ENCODE data around the gene PDP2. TPM values are rescaled to one million over a fixed set of nuclear protein-coding genes. Genes with fewer than 3 reads are reported as not detected.

The PDP2 gene
- total RNA-seq, 1 experiment from 2014 or later, result 42.0 TPM

DNA sequence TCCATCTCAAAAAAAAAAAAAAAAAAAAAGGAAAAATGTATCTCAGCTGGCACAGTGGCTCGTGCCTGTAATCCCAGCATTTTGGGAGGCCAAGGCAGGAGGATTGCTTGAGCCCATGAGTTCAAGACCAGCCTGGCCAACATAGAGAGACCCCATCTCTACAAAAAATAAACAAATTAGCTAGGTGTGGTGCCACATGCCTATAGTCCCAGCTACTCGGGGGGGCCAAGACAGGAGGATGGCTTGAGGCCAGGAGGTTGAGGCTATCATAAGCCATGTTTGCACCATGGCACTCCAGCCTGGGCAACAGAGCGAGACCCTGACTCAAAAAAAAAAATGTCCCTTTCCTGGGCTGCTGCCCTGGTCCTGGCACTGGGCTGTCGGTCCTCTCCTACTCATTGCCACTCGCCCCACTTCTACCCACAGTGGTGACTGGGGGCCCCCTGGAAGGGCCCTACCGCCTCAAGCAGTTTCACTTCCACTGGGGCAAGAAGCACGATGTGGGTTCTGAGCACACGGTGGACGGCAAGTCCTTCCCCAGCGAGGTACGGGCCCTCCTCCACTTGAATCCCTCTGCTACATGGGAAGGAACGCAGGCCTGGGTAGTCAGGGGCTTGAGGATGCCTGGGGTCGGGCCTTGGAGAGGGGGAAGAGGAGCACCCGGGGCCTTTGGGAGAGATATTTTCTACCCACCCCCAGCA, 30.1 kb upstream of the PDP2 start:
- Histone ChIP-seq H3K27ac (ENCODE audit: low read depth, low read length, poor library complexity, severe bottlenecking) (no peak overlapping the region), H3K27me3 (replicated peaks; ENCODE audit: insufficient read depth, low read depth, low read length, poor library complexity) (peaks cover 2% of the 10 kb centered on the region), H3K9me3 (ENCODE audit: low read depth, low read length, poor library complexity, severe bottlenecking) (no peaks in the 10 kb centered on the region), H3K4me3 (ENCODE audit: low read depth, low read length, poor library complexity, severe bottlenecking) (no peak overlapping the region), H3K4me1 (ENCODE audit: insufficient read depth, low read length, poor library complexity, severe bottlenecking) (peaks cover 7% of the 10 kb centered on the region), H3K36me3 (ENCODE audit: insufficient read depth, low read length, poor library complexity, severe bottlenecking) (no peaks in the 10 kb centered on the region)
- ChIA-PET CTCF (no interaction called here), POLR2A (ENCODE audit: low non-redundant PET) (no interaction called here)
- intact Hi-C loops (cut with micrococcal nuclease; ENCODE audit: unreplicated experiment), result no loop called here
- TF ChIP-seq, protein P1, sequence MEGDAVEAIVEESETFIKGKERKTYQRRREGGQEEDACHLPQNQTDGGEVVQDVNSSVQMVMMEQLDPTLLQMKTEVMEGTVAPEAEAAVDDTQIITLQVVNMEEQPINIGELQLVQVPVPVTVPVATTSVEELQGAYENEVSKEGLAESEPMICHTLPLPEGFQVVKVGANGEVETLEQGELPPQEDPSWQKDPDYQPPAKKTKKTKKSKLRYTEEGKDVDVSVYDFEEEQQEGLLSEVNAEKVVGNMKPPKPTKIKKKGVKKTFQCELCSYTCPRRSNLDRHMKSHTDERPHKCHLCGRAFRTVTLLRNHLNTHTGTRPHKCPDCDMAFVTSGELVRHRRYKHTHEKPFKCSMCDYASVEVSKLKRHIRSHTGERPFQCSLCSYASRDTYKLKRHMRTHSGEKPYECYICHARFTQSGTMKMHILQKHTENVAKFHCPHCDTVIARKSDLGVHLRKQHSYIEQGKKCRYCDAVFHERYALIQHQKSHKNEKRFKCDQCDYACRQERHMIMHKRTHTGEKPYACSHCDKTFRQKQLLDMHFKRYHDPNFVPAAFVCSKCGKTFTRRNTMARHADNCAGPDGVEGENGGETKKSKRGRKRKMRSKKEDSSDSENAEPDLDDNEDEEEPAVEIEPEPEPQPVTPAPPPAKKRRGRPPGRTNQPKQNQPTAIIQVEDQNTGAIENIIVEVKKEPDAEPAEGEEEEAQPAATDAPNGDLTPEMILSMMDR (conservative IDR thresholded peaks at IDR 0.05; ENCODE audit: low read depth, low read length), result no peak
- no peak for TF ChIP-seq EZH2 (IDR thresholded peaks at IDR 0.05; ENCODE audit: borderline replicate concordance, low read depth, low read length, poor library complexity, severe bottlenecking)
- BruUV-seq (replicated peaks), result no TSS peak
- DNase-seq (ENCODE audit: low spot score), result no peak

DNA sequence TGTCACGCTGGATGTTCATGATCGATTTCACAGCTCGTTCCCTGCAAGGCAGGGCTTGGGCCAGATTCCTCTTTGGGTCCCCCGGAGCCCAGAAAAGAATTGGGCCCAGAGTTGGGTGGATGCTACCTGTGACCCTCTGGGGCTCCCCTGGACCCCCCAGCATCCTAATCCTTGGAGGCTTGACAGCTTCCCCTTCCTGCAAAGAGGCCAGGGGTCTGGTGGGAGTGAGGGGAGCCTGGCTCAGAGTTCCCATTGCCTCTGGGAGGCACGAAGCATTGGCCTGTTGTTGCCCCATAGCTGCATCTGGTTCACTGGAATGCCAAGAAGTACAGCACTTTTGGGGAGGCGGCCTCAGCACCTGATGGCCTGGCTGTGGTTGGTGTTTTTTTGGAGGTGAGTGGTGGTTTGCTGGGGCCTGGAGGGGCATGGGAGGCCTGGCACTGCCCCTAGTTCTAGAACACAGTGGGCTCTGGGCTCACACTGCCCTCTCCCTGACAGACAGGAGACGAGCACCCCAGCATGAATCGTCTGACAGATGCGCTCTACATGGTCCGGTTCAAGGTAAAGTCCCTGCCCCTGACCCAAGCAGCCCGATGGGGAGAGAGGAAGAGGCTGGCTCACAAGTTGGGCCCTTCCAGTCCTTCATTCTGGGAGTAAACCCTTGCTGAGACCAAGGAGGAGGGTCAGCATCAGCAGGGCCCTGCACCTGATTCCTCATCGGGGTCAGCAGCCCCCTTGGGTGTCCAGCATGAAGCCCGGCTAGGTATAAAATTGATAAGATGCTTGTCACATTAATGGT, 28.9 kb upstream of the PDP2 start:
- Histone ChIP-seq H3K27me3 (replicated peaks; ENCODE audit: insufficient read depth, low read depth, low read length, poor library complexity) (no peaks in the 10 kb centered on the region), H3K4me3 (ENCODE audit: low read depth, low read length, poor library complexity, severe bottlenecking) (no peak overlapping the region), H3K27ac (ENCODE audit: low read depth, low read length, poor library complexity, severe bottlenecking) (no peak overlapping the region), H3K36me3 (ENCODE audit: insufficient read depth, low read length, poor library complexity, severe bottlenecking) (no peaks in the 10 kb centered on the region), H3K9me3 (ENCODE audit: low read depth, low read length, poor library complexity, severe bottlenecking) (no peaks in the 10 kb centered on the region), H3K4me1 (ENCODE audit: insufficient read depth, low read length, poor library complexity, severe bottlenecking) (no peaks in the 10 kb centered on the region)
- TF ChIP-seq, protein P1 (conservative IDR thresholded peaks at IDR 0.05; ENCODE audit: low read depth, low read length), result no peak
- TF ChIP-seq EZH2 (IDR thresholded peaks at IDR 0.05; ENCODE audit: borderline replicate concordance, low read depth, low read length, poor library complexity, severe bottlenecking), result no peak
- POLR2A ChIA-PET (ENCODE audit: low non-redundant PET), result no interaction called here
- CTCF ChIA-PET, result interaction anchor here (0.6 to 1.0 kb wide), 2 partner anchors 17 to 19 kb away, joined by 3 to 6 read pairs; no protein-coding TSS in a partner anchor
- DNase-seq (ENCODE audit: low spot score), result no peak
- BruUV-seq (replicated peaks), result no TSS peak
- intact Hi-C loops (cut with micrococcal nuclease; ENCODE audit: unreplicated experiment), result no loop called here

DNA sequence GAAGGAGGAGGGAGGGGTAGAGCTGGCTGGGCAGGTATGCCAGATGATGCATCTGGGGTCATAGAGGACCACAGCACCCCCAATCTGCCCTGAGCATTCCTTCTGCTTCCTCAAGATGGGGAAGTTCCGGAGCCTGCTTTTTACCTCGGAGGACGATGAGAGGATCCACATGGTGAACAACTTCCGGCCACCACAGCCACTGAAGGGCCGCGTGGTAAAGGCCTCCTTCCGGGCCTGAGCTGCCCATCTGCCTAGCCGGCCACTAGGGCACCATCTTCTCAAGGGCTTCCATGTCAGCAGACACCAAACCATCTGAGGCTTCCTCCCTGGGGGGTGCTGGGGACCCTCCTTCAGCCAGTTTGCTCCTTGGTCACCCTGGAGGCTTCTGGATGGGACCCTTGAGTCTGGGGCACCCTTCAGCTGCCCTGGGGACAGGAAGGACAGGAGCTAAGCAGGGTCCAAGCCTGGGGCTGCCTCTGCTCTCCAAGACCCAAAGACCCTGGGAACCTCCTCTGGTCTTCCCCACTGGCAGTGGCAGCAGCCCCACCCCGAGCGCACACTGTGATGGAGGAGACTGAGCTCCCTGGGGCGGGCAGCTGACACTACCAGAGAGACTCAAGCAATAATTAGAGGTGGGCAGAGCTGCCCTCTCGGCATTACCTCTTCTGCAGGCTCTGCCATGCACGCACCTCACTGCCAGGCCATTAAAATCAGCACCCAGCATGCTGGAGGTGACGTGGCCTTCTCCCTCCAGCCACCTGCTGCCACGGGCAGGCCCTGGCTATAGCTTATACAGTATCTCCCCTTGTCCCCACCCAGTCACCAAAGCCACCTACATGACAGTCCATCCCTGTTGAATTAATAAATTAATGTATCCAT, 26.8 kb upstream of the PDP2 start:
- no peaks in the 10 kb centered on the region for H3K4me1 ChIP-seq (ENCODE audit: insufficient read depth, low read length, poor library complexity, severe bottlenecking)
- no TSS peak for BruUV-seq (replicated peaks)
- ChIA-PET POLR2A (ENCODE audit: low non-redundant PET) (no interaction called here), CTCF (no interaction called here)
- H3K27ac ChIP-seq (ENCODE audit: low read depth, low read length, poor library complexity, severe bottlenecking), result no peak overlapping the region
- H3K27me3 ChIP-seq (replicated peaks; ENCODE audit: insufficient read depth, low read depth, low read length, poor library complexity), result no peaks in the 10 kb centered on the region
- TF ChIP-seq EZH2 (IDR thresholded peaks at IDR 0.05; ENCODE audit: borderline replicate concordance, low read depth, low read length, poor library complexity, severe bottlenecking), result no peak
- TF ChIP-seq, protein P1 (conservative IDR thresholded peaks at IDR 0.05; ENCODE audit: low read depth, low read length), result no peak
- DNase-seq (ENCODE audit: low spot score), result no peak
- no peaks in the 10 kb centered on the region for H3K9me3 ChIP-seq (ENCODE audit: low read depth, low read length, poor library complexity, severe bottlenecking)
- H3K4me3 ChIP-seq (ENCODE audit: low read depth, low read length, poor library complexity, severe bottlenecking), result no peak overlapping the region
- H3K36me3 ChIP-seq (ENCODE audit: insufficient read depth, low read length, poor library complexity, severe bottlenecking), result no peaks in the 10 kb centered on the region
- intact Hi-C loops (cut with micrococcal nuclease; ENCODE audit: unreplicated experiment), result no loop called here
